Measurements from ENCODE around the gene RANBP3.
A peak's percentile ranks its signal among the peaks of the same experiment; 100 is the strongest.
"Not testable (repeated sequence)": the region's sequence is repeated elsewhere in the genome, so short reads cannot be mapped to it uniquely, and the experiment has no call there.

The RANBP3 gene, protein sequence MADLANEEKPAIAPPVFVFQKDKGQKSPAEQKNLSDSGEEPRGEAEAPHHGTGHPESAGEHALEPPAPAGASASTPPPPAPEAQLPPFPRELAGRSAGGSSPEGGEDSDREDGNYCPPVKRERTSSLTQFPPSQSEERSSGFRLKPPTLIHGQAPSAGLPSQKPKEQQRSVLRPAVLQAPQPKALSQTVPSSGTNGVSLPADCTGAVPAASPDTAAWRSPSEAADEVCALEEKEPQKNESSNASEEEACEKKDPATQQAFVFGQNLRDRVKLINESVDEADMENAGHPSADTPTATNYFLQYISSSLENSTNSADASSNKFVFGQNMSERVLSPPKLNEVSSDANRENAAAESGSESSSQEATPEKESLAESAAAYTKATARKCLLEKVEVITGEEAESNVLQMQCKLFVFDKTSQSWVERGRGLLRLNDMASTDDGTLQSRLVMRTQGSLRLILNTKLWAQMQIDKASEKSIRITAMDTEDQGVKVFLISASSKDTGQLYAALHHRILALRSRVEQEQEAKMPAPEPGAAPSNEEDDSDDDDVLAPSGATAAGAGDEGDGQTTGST

DNA sequence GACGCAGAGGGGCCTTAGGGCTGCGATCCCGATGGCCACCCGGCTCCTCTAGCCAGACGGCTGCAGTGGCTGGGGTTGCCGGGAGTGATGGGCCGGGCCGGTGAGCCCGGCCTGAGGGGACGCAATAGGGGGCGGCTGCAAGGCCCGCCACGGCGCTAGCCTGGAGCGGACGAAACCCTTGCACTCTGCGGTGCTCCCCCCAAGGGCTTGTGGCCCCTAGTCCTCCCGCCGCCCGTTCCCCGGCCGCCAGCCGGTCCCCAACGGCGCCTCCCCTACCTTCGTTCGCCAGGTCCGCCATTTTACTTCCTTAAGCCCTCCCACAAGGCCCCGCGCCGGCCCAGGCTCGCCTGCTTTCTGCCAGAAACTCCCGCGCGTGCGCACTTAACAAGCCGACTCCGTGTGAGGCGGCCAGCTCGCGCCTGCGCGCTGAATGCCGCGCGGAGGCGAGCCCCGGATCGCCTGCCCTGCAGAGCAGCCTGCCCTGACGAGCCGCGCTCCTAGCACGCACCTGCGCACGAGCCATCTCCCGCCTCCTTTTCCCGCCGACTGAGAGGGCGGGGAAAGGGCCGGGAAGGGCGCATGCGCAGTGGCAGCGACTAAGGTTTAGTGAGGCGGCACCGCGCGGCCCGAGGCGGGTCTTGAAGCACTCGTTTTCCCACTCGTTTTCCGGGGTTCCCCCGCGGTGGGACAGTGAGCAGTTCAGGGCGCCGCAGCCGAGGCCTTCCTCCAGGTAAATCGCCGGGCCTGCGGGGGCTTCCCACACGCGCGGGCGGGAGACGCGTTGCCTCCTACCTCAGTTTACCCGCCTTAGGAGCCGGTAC, at the start of gene RANBP3:
TSS of gene RANBP3 (minus strand) at position 356 of the 821 bp plus-strand sequence. CDS start at position 298, 58 bp downstream.
- DNase-seq: peak; percentile 96 to 98

DNA sequence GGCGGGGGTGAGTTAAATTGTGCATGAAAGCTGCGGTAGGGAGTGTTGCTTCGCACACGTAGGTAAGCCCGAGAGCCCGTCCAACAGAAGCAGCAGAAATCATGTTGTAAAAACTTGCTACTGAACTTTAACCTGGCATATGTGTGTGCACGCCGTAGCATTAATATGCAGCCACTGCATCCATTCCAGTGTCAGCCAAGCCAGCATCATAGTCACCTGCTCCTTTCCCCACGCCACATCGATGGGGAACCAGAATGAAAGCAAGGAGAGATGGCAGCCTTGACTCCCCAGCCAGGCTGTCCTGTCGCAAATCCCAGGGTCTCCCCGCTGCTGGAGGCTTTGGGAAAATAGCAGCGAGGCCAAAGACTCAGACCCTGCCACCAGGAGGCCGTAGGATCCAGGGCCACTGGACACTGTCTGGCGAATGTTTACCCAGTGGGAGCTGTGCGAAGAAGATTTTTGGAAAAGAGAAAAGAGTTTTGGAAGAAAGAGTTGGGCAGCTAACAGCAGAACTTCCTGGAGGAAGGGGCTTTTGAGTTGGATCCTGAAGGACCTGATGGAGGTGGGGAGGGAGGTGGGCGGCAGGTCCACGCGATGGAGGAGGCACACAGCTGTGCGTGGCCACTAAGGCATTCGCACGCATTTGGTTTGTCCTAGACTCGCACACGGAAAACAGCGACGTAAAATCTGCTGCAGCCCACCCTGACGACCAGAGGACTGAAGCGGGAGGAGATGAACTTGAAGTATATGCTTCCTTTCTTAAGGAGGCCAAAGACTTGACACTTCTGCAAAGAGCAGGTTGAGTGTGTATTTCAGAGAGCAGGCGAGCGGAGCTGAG, 48.7 kb upstream of the RANBP3 start:
- no peak for DNase-seq

- DNase-seq: not testable (repeated sequence)
Measured at GRCh38 chr19:6024756-6025155, 46.8 kb upstream of the RANBP3 start.

DNA sequence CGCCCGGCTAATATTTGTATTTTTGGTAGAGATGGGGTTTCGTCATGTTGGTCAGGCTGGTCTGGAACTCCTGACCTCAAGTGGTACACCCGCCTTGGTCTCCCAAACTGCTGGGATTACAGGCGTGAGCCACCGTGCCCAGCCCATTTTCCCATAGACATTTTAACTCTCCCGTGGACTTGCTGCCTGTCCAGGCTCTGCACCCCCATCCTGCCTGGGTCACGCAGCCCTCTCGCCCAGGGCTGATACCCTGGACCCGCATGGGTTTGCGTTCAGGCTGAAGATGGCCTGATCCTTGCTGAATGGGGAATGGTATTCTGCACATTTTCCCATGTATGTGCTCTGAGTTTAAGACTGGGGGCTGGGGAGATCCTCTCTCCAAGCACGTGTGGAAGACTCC, 46.0 kb upstream of the RANBP3 start:
- no peak for DNase-seq

DNA sequence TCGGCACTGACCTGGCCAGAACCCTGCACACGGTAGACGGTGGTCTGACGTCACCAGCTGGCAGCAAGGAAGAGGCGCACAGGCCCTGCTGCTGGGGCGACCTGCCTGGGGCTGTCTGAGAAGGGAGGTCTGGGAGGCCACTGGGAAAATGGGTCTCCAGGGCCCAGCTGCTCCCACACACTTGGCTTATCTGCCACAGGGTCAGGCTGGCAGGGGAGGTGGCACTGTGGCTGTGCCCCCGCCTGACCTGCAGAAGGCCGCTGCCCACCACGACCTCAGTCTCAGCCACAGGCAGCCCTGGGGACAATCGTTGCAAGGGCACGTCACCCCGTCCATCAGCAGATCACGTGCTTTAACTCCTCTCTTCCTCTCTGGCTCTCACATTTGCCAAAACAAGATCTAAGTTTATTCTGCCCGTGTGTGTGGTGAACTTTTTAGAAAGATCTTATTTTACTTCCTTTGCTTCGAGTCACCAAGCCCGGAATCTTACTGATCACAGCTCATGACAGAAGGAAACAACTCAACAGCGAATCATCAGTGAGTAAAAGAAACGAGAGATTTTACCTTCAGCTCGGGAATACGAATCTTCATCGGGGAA, 45.2 kb upstream of the RANBP3 start:
- DNase-seq: no peak

DNA sequence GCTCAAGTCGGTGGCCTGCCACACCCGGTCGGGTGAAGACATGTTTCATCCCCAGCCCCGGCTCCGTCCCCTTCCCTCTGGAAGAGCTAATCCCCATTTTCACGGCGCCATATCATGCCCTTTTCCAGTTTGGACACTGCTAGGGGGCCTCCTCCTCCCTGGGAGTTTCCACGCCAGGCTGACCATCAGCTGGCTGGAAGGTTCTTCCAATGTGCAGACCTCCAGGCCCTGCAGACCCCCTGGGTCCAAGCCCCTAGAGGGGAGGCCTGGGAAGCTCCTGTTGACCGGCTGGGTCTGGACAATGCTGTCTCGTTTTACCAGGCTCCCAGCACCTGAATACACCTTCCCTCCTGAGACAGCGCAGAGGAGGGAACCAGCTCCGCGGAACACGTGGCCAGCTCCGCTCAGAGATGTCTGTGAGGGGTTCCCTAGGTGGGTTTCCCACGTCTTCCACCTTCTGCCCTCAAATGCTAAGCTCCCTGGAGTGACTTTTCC, 44.7 kb upstream of the RANBP3 start:
- DNase-seq: no peak

DNA sequence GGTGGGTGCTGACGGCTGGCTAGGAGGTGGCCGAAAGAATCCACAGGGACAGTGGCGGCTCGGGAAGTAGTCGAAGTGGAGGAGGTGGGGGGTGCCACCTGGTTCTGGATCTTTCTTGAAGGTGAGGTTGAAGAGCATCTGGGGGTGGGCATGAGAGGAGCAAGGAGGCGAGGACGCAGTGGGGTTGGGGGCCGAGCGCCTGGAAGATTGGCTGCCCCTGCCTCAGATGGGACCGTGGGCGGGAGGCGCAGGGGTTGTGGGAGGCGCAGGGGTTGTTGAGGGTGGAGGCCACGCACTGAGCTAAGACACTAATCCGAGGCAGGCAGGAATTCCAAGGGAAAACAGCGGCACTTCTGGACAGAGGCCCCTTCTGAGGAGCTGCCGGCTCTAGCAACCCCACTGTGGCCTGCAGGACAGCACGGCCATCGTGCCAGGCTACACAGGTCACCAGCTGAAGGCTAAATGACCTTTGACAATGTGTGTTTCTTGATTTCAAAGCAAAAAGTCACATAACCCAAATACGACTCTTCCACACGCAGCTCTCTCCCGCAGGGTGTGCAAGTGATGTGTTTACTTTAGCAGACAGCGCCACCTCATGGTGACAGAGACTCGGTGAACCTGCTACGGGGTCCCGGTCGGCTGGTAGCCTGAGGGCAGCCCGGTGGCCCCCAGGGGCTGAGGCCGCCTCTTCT, 44.1 kb upstream of the RANBP3 start:
- peak; percentile 69 to 75 for DNase-seq

- DNase-seq: no peak
Measured at GRCh38 chr19:6020972-6021805, 43.2 kb upstream of the RANBP3 start.

DNA sequence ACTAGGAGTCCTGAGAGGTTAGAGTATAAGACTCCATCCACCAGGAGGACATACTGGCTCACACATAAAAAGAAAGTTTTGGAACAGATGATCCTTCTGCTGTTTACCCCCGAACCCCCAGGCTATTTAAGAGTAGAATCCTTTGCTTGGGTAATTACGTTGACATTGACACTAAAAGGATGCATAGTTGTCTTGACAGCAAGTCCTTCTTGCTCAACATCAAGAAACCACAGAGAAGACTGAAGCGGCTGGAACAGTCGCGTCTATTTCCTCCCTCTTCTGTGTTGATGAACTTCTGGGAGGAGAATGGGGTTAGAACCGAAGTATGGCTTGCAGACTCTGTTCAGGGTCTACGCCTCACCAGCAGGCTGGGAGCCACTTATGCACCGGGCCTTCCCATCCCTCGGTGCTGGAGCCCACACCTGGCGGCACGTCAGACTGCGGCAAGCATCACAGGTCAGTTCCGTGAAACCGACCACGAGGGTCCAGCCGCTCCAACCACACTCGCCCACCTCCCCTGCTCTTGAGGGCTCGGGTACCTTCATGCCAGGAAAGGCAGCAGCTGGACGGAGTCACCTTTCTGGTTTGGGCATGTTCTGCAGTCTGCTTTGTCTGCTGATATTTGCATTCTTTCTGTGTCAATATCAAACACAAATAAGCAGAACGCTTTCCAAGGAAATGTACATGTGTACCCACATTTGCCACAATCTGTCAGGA, 42.4 kb upstream of the RANBP3 start:
- DNase-seq: no peak

DNA sequence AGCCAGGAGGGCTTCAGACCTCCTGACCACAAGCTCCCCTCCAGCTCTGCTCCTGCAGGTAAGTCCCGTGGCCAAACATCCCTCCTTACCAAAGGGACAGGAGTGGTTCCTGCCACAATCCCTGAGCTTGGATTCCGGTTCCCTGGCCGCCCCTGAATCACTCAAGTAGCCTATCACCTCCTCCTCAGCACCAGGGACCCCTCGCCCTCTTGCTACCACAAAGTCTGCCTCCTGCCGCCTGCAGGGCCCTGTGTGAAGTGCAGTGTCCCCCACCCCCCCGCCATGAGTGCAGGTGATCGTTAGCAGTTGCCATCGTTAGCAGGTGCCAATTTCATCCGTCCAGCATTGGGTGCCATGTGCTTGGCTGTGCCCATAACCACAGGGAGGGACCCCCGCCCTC, 40.8 kb upstream of the RANBP3 start:
- DNase-seq: no peak

- no peak for DNase-seq
Measured at GRCh38 chr19:6017576-6017975, 39.6 kb upstream of the RANBP3 start.

GRCh38 chr19:6015841-6016545, 38.1 kb upstream of the RANBP3 start:
- DNase-seq: no peak

DNA sequence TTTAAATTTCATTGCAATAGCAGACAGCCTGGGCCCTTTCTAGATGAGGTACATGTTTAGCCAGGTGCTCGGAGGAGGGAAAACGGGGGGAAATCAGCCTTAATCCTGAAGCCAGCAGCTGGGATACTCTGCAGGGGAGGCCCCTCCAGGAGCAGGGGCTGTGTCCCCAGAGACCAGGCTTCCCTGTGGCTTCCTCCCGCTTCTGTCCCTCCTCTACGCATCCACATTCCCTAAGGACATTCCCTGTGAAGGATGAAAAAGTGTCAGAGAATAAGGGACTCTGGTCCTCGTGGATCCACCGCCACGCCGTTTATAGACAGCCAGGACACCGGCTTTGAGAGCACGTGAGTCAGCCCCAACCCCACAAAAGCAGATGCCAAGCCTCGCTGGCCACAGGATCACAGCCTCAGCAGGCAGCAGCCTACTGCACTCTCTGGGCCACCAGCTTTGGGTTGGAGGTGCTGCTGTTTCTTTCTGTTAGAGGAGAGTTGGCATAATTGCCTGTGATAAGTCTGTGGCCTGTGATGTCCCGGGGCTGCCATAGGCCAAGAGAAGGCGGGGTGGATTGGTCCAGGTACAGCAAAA, 36.7 kb upstream of the RANBP3 start:
- DNase-seq: no peak

DNA sequence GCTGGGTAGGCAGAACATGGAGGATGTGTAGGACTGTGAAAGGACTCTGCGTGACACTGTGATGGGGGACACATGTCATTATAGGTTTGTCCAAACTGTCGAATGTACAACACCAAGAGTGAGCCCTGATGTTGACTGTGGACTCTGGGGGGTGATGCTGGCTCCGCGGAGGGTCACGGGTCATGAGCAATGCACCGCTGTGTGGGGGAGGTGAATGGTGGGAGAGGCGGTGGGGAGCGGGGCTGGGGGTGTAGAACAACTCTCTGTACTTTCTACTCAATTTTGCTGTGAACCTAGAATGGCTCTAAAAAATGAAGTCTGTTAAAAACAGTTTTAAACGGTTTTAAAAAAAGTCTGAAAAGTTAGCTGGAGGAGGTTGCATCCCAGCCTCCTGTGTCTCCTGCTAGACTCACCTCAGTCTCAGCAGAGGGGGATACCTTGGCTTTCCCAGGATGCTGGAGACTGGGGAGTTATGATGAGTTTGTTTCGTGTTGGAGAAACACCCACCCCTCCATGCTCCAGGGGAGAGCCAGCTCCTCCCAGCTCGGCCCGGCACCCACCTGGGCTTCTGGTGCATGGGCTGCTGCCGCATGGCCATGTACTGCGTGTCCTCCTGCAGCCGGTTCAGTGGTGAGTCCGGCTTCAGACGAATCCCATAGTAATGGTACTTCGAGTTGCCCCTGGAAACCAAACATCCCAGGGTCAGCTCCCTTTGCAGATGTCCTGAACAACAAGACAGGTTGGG, 34.7 kb upstream of the RANBP3 start:
- DNase-seq: no peak

DNA sequence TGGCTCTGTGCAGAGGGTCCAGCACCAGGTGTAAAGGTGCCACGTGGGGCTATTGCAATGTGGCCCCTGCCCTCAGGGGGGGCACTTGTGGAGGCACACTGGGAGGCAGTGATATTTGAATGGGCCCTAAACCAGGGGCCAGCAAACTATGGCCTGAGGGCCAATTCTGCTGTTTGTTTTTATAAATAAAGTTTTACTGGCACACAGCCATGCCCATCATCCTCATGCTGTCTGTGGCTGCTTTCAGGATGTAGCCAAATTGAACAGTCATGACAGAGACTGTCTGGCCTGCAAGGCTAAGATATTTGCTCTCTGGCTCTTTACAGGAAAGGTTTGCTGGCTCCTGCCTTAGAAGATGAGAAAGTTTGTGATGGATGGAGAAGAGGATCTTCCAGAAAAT, 33.9 kb upstream of the RANBP3 start:
- DNase-seq: no peak

GRCh38 chr19:6011206-6011605, 33.3 kb upstream of the RANBP3 start:
- DNase-seq: no peak

GRCh38 chr19:6010107-6010506, 32.2 kb upstream of the RANBP3 start:
- DNase-seq: no peak

- no peak for DNase-seq
Measured at GRCh38 chr19:6007866-6008265, 29.9 kb upstream of the RANBP3 start.

Measured in activated CD4-positive, alpha-beta T cell treated with anti-CD3 and anti-CD28 coated beads, Interleukin-2, amount 50 U/mL, for 4 hours (primary cell).